ENCODE results near the gene SRGAP3.

SRGAP3 gene

GRCh38 chr3:9169956-9170850, 79.2 kb downstream of the SRGAP3 start:
- no peak for DNase-seq

- no peak for DNase-seq
Observed at GRCh38 chr3:9169326-9169725, 80.1 kb downstream of the SRGAP3 start.

DNA sequence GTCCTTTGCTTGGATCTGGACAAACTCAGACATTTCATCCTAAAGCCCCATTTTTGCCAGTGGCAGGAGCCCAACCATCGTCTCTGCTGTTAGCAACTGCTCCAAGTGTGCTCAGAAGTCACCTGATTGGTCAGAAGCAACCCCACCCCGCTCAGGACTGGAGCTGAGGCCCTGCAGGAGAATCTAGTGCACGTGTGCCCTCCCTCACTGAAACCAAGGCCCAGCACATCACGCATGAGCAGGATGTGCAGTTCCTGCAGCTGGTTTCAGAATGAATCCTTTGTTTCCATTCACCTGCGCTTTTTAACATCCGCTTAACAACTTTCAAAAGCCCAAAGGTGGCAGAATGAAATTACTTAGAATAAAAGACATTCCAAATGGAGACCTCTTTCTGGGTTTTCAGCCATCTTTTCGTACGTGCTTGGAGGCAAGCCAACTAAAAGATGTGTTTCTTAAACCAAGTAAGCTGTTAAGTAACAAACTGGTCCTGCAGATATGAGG, 81.2 kb downstream of the SRGAP3 start:
- no peak for DNase-seq

DNA sequence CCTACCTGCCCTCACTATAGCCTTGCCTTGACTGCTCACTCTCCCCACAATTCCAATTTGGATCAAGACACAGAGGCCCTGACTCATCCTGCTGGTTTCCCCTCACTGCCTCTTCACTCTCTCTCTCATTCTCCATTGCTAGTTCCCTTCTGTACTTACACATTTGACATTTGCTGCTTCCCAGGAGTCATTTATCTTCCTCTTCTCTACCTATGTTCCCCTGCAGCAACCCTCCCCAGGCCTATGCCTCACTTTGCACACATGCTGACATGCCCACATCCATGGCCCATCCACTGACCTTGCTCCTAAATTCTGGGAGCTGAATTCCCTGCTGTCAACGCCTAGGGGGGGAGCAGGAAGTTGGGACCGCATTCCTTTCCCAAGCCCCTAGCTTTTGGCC, 82.2 kb downstream of the SRGAP3 start:
- no peak for DNase-seq

DNA sequence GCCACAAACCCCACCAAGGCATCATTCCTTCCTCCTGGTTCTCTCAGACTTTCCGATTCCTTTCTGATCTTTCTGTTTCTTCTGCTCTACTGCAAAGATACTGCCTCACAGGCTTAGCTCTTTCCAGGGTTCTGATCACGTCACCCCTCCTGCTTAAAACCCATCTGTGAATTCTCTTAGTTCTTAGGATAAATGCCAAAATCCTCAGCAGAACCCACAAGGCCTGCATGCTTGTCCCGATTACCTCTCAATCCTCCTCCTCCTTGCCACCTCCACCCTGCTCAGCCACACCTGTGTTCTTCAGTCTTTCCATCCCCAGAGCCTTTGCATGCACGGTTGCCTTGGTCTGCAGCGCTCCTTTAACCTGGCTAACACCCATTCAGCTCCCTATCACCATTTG, 84.0 kb downstream of the SRGAP3 start:
- no peak for DNase-seq

GRCh38 chr3:9163289-9163688, 86.2 kb downstream of the SRGAP3 start:
- no peak for DNase-seq

DNA sequence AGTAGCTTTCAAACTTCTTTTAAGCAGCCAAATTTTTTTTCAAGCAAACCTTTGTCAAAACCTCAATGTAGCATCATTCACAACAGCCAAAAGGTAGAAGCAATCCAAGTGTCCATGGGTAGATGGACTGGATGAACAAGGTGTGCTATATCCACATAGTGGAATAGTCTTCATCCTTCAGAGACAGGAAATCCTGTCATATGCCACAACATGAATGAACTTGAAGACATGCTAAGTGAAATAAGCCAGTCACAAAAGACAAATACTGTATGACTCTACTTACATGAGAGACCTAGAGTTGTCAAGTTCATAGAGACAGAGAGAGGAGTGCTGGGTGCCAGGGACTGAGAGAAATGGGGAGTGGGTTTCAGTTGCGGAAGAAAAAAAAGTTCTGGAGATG, 87.6 kb downstream of the SRGAP3 start:
- DNase-seq = no peak

DNA sequence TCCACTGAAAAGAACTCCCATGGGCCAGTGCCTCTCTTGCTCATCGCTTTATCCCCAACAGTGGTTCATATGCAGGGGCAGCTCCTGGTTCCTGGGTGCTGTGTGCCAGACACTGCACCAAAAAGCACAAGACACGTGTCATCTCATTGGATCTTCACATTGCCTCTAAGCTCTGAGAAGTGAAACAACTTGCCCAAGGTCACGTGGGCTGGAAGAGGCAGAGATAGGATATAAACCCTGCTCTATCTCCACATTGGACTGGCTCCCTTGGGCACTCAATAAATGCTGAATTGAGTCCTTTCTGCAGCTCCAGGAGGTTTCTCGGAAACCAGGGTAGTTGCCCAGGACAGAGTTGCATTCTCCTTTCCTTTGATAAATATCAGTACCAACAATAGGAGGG, 88.1 kb downstream of the SRGAP3 start:
- DNase-seq = no peak

DNA sequence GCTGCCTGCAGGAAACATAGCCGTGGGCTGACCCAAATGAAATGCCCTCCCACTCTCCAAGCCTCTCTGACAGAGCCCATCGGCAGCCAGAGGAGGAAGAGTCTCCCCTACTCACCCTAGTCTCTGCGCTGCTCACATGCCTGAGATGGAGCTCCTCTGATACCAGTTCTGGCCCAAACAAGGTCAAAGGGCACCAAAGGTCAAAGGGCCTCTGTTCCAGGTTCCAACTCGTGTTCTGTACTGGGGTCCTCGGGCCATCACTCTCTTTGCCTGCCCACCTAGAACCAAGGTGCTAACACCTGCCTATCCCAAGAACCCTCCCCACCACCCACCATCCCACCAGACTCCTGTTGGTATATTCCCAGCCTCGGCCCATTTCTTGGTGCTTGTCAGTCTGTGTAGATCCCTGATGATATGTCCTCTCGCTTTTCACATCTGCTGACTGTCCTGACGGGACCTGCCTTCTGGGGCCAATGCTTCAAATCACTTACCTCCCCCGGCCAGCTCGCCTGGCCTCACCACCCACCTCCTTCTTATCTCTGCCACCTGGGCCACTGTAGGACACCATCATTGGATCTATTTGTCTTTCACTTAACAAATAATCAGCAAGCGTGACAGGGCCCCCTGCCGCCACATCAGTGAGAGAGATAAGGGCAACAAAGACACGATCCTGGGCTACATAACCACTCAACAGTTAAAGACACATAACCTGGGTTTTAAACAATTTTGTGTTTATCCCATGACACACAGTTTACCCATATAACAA, 90.4 kb downstream of the SRGAP3 start:
- no peak for DNase-seq

GRCh38 chr3:9157651-9158362, 91.6 kb downstream of the SRGAP3 start:
- DNase-seq = no peak

DNA sequence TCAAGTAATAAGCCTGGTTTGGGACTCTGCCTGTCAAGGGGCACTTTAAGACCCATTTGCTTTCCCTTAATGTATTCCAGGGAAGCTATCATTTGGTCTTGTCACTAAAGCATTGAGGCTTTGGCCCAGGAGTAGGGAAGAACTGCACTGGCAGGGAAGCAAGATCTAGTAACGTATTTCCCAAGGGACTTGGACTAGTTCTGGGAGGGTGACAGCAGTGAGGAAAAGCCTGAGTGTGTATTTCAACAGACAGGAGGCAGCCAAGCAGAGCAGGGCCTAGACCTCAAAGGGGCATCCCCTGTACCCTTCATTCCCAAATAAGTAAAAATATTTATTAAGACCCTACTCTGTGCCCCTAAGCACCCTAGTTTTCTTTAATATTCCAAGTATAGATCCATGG, 92.8 kb downstream of the SRGAP3 start:
- DNase-seq = no peak

- no peak for DNase-seq
Observed at GRCh38 chr3:9155028-9155427, 94.4 kb downstream of the SRGAP3 start.

DNA sequence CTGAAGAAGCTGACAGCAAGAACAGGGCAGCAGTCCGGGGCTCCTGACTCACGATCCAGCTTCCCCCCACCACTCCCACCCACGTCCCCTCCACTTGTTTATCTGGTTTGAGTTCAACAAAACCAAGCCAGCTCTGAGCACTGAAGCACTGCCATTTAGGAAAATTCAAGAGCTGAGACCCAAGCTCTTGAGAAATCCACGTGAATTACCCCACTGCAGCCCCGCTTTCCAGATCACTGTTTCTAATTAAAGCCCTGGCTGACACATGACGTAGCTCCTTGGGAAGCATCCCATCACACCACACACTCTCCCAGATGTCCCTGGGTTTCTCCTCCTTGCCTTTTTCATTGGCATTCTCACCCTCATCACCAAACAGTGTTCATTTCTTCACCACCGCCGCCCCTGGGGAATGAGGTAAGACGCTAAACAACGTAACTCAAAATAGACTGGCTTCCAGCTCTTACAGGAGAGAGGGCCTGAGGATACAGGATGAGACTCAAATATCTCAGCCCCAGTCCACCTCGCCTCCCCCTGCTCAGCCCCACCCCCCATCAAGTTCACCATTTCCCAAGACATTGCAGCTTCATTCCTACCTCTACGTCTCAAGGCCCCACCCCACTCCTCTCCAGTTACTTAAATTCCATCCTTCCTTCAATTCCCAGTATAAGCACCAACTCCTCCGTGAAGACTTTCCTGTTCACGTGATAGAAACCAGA, 95.4 kb downstream of the SRGAP3 start:
- no peak for DNase-seq

DNA sequence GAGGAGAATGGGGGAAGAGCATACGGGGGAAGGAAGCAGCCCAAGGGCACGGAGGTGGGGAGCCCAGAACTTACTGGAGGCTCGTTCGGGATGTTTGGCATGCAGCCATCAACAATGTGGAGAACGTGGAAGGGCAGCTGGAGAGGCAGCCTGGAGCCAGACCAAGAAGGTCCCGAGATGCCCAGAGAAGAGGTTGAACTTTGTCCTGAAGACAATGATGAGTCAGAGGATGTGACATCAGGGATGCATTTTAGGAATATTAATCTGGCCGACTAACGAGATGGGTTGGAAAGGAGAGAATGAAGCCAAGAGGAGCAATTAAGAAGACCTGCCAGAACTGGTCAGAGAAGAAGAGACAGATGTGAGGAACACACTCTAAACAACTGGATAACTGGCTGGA, 98.2 kb downstream of the SRGAP3 start:
- no peak for DNase-seq

DNA sequence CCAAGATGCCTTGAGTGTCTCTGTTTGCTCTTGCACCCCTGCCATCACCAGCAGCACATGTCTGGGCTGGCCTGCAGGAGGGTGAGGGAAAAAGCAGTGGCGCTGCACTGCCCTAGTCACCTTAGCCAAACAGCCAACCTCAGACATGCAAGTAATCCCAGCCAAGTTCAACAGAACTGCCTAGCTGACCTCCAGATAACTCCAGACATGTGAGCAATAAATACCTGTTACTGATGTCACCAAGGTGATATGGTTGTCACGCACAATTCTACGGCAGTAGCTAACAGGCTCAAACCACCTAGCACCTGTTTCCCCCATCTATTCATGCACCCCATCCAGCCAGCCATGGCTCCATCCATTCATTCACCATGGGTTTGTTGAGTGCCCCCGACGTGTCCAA, 99.9 kb downstream of the SRGAP3 start:
- DNase-seq = no peak

DNA sequence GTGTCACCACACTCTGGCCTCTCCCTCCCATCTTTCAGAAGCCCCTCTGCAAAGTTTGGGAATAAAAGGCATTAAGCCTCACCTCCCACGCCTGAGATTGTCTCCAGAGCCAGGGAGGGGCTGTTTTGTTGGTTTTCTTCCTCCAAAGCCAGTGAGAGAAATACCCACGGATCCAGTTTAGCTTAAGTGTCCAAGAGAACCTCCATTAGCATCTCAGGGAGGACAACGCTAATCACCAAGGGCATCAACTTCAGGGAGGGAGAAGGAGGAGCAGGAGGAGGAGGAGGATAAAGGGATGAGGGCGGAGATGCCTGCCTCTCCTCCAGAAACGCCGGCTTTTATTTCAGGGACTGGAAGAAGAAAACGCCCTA, 101.6 kb downstream of the SRGAP3 start:
- no peak for DNase-seq

GRCh38 chr3:9147215-9147895, 102.1 kb downstream of the SRGAP3 start:
- no peak for DNase-seq

GRCh38 chr3:9146367-9147071, 102.9 kb downstream of the SRGAP3 start:
- no peak for DNase-seq

- DNase-seq = no peak
Observed at GRCh38 chr3:9143184-9143583, 106.3 kb downstream of the SRGAP3 start.

- DNase-seq = no peak
Observed at GRCh38 chr3:9142362-9142761, 107.1 kb downstream of the SRGAP3 start.

DNA sequence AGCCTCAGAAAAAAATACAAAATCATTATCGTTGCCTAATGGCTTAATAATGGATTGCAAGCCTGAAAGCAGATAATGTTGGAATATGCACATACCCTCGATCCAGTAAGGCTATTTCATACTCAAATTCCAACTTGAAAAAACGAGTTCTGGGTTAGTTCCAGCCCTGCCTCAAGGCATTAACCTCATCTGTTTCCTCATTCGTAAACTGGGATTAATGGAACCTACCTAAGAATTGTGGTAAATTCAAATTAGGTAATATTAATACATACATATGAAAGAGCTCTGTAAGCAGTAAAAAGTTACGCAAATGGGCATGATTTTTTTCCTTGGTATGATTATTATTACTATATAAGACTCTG, 107.5 kb downstream of the SRGAP3 start:
- DNase-seq = no peak

GRCh38 chr3:9139366-9139765, 110.1 kb downstream of the SRGAP3 start:
- DNase-seq = no peak

Measured in activated gamma-delta T cell (primary cell).